ENCODE data around the gene FAM193B.
"Not testable (repeated sequence)": the region's sequence is repeated elsewhere in the genome, so short reads cannot be mapped to it uniquely, and the experiment has no call there.

The FAM193B gene

GRCh38 chr5:177486256-177486655 lies 68.1 kb downstream of the FAM193B start:
- no peak for DNase-seq (ENCODE audit: low spot score)

DNA sequence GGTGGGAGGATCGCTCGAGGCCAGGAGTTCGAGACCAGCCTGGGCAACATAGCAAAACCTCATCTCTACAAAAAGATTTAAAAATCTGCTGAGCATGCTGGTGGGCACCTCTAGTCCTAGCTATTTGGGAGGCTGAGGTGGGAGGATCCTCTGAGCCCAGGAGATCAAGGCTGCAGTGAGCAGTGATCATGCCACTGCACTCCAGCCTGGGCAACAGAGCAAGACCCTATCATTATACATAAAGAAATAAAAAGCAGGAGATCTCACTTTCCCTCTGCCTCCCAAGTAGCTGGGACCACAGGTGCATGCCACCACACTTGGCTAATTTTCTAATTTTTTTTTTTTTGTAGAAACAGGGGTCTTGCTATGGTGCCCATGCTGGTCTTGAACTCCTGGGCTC lies 68.6 kb downstream of the FAM193B start:
- DNase-seq (ENCODE audit: low spot score): not testable (repeated sequence)

GRCh38 chr5:177484902-177485549 lies 69.3 kb downstream of the FAM193B start:
- no peak for DNase-seq (ENCODE audit: low spot score)

GRCh38 chr5:177483994-177484901 lies 70.1 kb downstream of the FAM193B start:
- no peak for DNase-seq (ENCODE audit: low spot score)

DNA sequence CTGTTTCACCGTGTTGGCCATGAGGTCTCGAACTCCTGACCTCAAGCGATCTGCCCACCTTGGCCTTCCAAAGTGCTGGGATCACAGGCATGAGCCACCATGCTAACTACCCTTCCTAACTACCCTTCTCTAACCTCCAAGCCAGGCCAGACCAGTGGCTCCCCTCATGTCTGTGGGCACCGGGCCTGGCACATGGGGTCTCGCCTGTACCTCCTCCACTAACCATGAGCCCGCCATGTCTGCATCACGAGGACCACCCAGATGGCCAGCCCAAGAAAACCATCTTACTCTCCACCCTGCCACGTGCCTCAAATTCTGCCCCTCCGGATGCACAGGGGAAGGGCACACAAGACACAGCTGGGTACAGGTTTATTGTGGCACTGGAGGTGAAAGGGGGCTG lies 71.3 kb downstream of the FAM193B start:
- no peak for DNase-seq (ENCODE audit: low spot score)

- DNase-seq (ENCODE audit: low spot score): no peak
Measured at GRCh38 chr5:177482359-177482795, 72.0 kb downstream of the FAM193B start.

- no peak for DNase-seq (ENCODE audit: low spot score)
Measured at GRCh38 chr5:177479774-177480173, 74.6 kb downstream of the FAM193B start.

GRCh38 chr5:177478711-177479646 lies 75.4 kb downstream of the FAM193B start:
- DNase-seq (ENCODE audit: low spot score): peak; percentile 88

GRCh38 chr5:177477701-177478477 lies 76.5 kb downstream of the FAM193B start:
- DNase-seq (ENCODE audit: low spot score): no peak

DNA sequence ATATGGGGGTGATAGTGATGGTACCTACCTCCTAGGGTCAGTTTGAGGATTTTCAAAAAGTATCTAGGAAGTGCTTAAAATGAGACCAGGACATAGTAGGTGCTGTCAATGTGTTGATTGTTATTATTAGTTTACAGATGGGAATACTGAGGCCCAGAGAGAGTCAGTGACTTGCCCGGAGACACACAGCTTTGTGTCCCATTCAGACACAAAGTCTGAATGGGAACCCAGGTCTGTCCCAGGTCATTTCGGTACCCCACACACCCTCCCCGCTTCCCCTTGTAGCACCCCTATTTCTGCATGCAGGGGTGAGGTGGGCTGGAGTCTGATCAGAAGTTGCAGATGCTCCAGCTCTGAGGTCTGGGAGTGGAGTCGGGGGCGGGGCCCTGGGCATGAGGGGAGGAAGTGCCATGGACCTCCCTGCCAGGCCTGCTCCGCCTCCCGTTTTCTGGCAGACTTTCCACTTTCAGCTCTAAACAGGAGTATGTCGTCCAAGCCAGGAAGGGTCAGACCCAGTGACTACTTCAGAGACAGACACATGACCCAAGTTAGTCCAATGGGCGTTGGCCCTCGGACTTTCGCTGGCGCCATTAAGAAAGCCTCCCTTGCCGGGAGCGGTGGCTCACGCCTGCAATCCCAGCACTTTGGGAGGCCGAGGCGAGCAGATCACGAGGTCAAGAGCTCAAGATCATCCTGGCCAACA lies 77.7 kb downstream of the FAM193B start:
- no peak for DNase-seq (ENCODE audit: low spot score)

- no peak for DNase-seq (ENCODE audit: low spot score)
Measured at GRCh38 chr5:177475563-177476427, 78.6 kb downstream of the FAM193B start.

GRCh38 chr5:177474846-177475562 lies 79.4 kb downstream of the FAM193B start:
- DNase-seq (ENCODE audit: low spot score): no peak

GRCh38 chr5:177474002-177474476 lies 80.3 kb downstream of the FAM193B start:
- DNase-seq (ENCODE audit: low spot score): no peak

DNA sequence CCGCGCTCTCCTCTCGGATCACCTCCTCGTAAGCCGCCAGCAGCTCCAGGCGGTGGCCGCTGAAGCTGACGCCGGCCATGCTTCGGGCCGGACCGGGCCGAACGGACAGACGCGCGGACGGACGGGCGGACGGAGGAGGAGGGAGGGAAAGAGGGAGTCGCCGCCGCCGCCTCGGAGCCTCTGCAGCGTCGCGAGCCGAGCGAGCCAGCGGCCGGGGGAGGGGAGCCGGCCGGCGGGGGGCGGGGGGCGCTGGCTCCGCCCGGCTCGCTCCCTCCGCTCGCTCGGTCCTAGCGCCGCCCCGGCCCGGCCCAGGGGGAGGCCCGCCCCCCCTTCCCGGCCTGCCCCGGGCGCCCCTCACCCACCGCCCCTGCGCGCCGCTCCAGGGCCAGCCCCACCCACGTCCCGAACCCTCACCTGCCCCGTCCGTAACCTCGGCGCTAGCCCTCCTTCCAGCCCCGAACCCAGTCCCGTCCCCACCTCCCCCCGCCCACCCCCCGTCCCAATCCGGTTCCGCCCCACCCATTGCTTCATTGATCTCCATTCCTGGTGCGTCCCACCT lies 80.8 kb downstream of the FAM193B start, which contains the start of gene DBN1:
DBN1 (minus strand) TSS at position 192 of the 559 bp plus-strand sequence; CDS start at position 79, 113 bp downstream.
- DNase-seq (ENCODE audit: low spot score): peak; percentile 59

DNA sequence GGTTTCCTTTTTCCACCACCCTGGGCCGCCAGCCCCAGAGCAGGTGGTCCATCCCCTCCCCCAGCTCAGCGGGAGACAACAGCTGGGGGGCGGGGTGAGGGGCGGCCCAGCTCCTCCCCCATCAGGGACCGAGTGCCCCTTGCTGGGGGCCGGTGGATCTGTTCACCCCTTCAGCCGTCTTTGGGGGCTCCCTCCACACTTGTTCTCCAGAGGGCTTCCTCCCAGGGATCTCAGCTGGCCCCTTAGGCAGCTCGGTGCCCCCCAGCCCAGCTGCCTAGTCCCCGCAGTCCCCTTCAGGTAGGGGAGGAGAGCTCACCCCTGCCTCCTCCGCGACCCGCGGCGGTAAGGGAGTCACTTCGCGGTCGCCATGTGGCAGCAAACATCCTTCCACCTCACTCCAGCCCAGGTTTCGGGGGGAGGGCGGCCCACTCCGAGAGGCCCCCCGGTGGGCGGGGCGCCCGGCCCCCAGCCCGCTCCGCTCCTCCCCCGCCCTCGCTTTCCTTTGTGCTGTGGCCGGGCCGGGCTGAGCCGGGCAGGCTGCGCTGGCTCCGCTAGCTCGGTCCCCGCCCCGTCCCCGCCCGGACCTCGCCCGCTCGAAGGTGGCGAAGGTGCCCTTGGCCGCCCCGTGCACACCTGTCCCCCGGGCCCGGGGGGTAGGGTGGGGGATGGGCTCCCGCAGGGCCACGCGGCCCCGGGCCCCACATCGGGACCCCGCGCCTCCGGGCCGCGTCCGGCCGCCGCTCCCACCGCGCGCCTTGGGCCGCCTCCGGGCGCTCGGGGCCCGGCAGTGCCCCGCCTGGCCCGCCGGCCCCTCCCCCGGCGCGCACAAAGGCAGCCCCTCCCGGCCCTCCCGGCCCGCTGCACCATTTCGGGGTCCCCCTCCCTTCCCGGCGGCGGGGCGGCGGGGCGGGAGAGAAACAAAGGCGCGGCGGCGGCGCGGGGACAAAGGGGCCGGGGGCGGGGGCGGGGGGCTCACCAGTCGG lies 81.6 kb downstream of the FAM193B start:
- DNase-seq (ENCODE audit: low spot score): peak; percentile 81

DNA sequence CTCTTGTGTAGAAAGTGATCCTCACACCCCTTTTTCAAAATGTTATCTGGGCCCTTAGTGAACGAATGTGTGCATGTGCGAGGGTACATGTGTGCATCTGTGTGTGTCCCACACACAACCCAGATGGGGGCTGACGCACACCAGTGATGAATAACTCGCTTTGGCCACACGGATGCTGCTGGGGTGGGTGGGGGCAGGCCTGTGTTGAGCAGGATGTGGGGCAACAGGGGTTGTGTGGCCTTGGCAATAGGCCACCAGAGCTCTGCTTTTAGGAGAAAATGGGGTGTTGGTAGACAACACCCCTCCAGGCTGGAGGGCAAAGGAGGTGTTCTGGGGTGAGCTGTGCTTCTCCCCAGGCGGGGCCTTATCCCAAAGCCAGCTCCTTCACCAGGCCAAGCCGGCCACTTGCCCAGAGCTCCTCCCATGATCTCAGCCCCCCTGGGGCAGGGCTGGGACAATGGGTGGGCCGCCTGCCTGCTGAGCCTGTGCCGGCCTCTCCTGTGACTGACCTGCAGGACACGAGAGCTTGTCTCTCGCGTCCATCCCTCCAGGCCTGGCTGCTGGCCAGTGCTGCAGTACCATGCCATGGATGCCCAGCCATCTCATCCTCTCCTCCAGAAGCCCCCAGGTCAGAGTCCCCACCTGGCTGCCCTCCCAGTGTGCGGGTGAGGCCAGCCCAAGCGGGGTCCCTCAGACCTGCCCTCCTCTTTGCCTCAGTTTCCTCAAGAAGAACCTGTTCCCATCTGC lies 82.6 kb downstream of the FAM193B start:
- no peak for DNase-seq (ENCODE audit: low spot score)

All from NAMALWA (cell line).